ENCODE measurements around the gene DUSP1.

Gene DUSP1

DNA sequence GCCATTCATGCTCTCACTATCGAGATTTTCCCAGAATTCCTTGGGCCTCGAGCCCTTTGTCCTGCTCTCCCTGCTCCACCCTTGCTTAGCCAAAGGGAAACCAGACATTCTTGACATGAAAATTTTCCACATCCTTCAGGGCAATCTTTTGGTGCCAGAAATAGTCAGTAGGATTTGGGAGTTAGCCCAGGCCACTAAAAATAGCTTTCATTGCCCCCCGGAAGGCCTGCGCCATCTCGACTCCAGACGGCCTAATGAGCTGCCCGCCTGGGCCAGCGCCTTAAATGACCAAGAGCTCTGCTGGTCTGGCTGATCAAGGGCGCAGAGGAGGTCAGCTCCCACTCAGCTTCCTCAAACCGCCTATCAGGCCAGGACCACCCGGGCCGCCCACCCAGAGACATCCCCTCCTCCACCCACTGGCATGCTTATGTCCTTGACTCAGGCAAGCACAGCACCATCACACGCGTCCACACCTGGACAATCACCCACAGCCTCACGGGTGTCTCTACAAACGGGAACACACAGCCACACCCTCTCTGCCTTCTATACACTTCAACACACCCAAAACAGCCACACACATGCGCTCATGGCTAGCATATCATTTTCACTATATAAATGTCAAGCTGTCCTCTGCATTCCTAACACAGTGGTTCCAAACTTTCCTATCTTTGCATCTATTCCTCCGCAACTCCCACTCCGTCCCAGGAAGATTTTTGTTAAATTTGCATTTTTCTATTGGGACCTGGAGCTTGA is 20.9 kb downstream of the DUSP1 start:
- no peak overlapping the region for H3K4me3 Mint-ChIP-seq
- H3K9me3 Mint-ChIP-seq, result peaks cover 5% of the 10 kb centered on the region
- H3K36me3 Mint-ChIP-seq (ENCODE audit: low read depth), result no peaks in the 10 kb centered on the region
- H3K4me1 Mint-ChIP-seq (ENCODE audit: low read depth), result no peaks in the 10 kb centered on the region
- H3K27ac Mint-ChIP-seq, result no peak overlapping the region
- peaks cover 4% of the 10 kb centered on the region for H3K27me3 Mint-ChIP-seq (ENCODE audit: low read depth)

DNA sequence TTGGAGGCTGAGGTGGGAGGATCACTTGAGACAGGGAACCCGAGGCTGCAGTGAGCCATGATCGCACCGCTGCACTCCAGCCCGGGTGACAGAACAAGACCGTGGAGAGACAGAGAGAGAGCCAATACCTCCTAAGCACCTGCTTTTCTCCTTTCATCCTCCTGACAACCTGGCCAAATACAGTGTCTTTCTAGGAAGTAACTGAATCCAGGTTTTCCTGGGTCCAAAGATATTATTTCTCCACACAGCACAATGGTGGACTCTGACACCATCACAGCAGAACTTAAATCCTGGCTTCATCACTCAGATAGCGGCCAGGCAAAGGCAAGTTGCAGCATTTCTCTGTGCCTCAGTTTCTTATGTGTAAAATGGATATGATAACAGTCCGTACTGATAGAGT is 21.9 kb downstream of the DUSP1 start:
- Mint-ChIP-seq H3K27ac (no peak overlapping the region), H3K4me3 (no peak overlapping the region), H3K36me3 (ENCODE audit: low read depth) (no peaks in the 10 kb centered on the region), H3K27me3 (ENCODE audit: low read depth) (peaks cover 4% of the 10 kb centered on the region), H3K9me3 (peaks cover 5% of the 10 kb centered on the region), H3K4me1 (ENCODE audit: low read depth) (no peaks in the 10 kb centered on the region)

DNA sequence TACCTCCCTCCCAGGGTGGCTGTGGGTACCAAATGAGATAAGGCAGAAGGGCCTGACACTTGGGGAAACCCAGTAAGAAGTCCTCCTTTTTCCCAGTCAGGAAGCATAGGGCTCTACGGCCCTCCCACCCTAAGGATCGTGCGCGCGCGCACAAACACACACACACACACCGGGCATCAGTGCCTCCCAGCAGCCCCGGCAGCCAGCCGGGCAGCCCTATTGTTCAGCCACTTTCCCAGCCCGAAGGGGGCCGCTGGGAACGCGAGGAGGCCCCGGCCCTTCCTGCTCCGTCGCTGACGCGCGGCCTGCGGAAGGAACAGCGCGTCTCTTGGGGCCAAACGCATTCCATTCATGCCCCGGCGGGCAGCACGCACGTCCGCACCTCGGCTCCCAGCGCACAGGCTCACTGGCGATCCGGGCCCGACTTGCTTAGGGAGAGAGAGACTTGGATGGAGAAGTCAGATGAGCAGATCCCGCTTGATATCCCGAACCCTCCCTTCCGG is 22.6 kb downstream of the DUSP1 start:
- Mint-ChIP-seq H3K4me3 (no peak overlapping the region), H3K27me3 (ENCODE audit: low read depth) (peaks cover under 1% of the 10 kb centered on the region), H3K4me1 (ENCODE audit: low read depth) (no peaks in the 10 kb centered on the region), H3K27ac (no peak overlapping the region), H3K9me3 (peaks cover 5% of the 10 kb centered on the region), H3K36me3 (ENCODE audit: low read depth) (no peaks in the 10 kb centered on the region)

DNA sequence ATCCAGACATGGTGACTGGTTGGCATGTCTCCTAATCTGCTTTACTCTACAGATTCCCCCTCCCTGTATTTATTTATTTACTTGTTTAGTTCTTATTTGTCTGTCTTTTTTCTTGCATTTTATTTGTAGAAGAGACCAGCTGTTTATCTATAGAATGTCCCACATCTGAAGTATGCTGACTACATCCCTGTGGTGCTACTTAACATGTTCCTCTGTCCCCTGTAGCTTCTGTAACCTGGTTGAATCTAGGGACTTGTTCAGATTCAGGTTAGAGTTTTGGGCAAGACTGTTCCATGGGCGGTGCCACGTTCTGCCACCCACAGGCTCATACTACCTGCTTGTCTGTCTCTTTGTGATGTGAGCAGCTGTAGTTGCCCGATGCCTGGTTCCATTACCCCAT is 23.5 kb downstream of the DUSP1 start:
- H3K27ac Mint-ChIP-seq, result no peak overlapping the region
- no peaks in the 10 kb centered on the region for H3K36me3 Mint-ChIP-seq (ENCODE audit: low read depth)
- H3K27me3 Mint-ChIP-seq (ENCODE audit: low read depth), result no peaks in the 10 kb centered on the region
- peaks cover 5% of the 10 kb centered on the region for H3K9me3 Mint-ChIP-seq
- H3K4me1 Mint-ChIP-seq (ENCODE audit: low read depth), result no peaks in the 10 kb centered on the region
- H3K4me3 Mint-ChIP-seq, result no peak overlapping the region

DNA sequence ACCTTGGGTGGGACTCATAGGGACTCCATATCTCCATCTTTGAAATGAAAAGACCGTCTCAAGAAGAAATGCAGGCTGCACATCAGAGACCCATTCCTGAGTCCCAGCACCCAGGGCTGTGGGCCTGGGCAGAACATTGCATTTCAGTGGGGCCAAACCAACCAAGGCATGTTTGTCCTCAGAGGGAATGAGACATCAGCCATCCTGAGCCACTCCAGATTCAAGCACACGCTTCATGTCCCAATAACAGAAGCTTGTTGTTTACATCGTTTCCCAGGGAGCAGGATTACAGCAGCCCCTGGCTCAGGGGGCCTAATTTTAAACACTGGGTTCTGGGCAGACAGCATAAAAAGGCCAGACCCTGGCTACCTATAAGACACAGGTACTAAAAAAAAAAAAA is 24.3 kb downstream of the DUSP1 start:
- H3K4me3 Mint-ChIP-seq, result no peak overlapping the region
- H3K36me3 Mint-ChIP-seq (ENCODE audit: low read depth), result no peaks in the 10 kb centered on the region
- peaks cover 5% of the 10 kb centered on the region for H3K9me3 Mint-ChIP-seq
- no peak overlapping the region for H3K27ac Mint-ChIP-seq
- H3K27me3 Mint-ChIP-seq (ENCODE audit: low read depth), result no peaks in the 10 kb centered on the region
- no peaks in the 10 kb centered on the region for H3K4me1 Mint-ChIP-seq (ENCODE audit: low read depth)

DNA sequence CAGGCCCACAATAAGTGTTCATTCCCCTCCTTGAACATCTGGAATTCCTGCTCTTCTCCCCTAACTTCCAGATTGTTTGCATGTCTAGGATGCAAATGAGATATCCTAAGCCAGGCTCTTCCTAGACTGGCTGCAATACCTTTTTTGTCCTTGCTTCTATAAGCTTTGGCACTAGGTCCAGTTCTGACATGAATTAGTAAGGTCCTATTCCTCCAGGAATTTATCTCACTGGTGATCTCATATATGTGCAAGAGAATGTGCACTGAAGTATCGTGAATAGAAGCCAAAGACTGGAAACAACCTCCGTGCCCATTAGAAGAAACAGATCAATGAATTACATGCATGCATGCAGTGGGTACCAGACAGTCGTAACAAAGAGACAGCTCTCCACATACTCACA is 25.2 kb downstream of the DUSP1 start:
- H3K27me3 Mint-ChIP-seq (ENCODE audit: low read depth), result peaks cover 3% of the 10 kb centered on the region
- H3K4me3 Mint-ChIP-seq, result no peak overlapping the region
- H3K9me3 Mint-ChIP-seq, result peaks cover 5% of the 10 kb centered on the region
- no peaks in the 10 kb centered on the region for H3K4me1 Mint-ChIP-seq (ENCODE audit: low read depth)
- H3K27ac Mint-ChIP-seq, result no peak overlapping the region
- H3K36me3 Mint-ChIP-seq (ENCODE audit: low read depth), result peaks cover 2% of the 10 kb centered on the region

DNA sequence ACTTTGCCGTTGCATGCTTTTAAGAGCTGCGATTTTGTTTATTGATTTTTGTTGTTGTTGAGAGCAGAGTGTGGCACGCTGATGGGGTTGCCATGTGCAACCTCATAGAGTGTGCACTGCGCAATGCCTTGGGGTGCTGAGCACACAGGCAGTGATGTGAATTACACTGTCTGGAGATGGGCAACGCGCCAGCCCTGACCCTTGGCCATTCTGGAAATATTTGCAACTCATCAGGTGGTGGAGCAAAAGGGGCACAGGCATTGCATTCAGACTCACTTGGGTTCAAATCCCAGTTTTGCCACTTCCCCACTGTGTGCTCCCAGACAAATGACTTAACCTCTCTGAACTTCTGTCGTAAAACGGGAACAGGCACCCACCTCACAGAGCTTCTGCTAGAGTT is 25.6 kb downstream of the DUSP1 start:
- H3K27me3 Mint-ChIP-seq (ENCODE audit: low read depth), result peaks cover 3% of the 10 kb centered on the region
- H3K36me3 Mint-ChIP-seq (ENCODE audit: low read depth), result peaks cover 2% of the 10 kb centered on the region
- H3K4me1 Mint-ChIP-seq (ENCODE audit: low read depth), result no peaks in the 10 kb centered on the region
- peaks cover 5% of the 10 kb centered on the region for H3K9me3 Mint-ChIP-seq
- no peak overlapping the region for H3K4me3 Mint-ChIP-seq
- no peak overlapping the region for H3K27ac Mint-ChIP-seq

DNA sequence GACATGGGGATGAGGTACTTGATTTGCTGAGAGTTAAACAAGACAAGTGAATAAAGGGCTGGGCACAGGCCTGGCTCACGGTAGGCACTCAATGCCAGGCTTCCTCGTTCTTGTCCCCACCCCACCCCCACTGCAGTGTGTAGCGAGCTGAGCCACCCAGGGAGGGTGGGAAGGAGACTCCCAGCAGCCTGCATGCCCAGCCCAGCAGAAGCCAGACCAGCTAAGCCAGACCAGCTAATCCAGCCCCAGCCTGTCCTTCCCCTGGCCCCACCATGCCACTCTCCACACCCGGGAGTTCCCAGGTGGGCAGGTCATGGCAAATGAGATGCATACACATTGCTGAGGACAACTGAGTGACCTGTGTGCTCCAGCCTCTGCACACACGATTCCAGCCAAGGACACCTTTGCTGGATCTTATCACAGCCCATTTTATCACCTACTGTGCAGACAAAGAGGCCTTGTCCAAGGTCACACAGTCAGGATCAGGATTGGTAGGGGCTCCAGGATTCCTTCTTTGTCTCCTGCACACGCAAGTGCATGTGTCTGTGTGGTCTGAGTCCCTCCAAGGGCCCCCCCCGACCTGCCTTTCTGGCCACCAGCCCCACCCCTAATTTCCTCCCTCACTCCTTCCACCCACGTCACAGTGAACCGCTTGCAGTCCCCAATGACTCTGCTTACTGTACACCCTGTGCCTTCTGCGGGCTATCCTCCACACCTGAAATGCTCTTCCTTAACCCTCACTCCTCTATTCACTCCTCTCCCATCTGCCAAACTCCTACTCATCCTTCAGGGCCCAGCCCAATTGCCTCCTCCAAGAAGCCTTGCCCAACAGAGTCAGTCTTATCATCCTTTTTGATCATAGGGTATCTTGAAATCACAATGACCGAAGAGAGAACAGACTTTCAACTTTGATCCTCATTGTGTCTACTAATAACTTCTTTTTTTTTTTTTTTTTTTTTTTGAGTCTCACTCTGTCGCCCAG is 26.6 kb downstream of the DUSP1 start:
- Mint-ChIP-seq H3K27ac (no peak overlapping the region), H3K4me3 (no peak overlapping the region), H3K4me1 (ENCODE audit: low read depth) (no peaks in the 10 kb centered on the region), H3K9me3 (peaks cover 5% of the 10 kb centered on the region), H3K36me3 (ENCODE audit: low read depth) (peaks cover 2% of the 10 kb centered on the region), H3K27me3 (ENCODE audit: low read depth) (peaks cover 3% of the 10 kb centered on the region)

DNA sequence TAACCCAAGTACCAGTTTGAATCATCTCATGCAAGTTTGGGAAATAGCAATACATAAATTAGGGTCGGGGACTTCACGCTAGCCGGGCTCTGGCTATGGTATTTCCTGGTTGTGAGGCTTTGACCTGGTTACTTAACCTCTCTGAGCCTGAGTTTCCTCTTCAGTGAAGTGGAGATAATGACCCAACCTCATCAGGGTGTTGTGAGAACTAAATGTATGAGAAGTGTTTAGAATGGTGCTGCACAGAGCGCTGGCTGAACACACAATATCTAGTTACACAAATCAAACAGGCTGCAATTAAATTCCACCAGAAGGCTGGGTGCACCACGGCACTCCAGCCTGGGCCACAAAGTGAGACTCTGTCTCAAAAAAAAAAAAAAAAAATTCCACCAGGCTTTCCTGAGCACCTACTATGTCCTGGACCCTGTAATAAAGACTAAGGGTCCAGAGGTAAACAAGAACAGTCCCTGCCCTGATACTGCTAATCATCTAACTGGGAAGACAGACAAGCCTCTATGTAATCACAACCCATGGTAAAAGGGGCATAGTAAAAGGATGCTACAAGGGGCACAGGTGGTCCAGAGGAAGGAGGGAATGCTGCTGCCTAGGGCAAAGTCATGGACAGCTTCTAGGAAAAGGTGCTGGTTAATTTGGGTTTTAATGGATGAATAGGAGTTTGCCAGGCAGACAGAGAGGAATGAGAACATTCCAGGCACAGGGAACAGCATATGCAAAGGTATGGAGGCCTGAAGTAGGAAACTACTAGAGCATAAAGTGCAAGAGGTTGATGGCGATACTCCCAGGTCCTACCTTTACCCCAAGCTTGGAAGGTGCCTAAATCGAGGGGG is 27.7 kb downstream of the DUSP1 start:
- H3K4me3 Mint-ChIP-seq, result no peak overlapping the region
- H3K4me1 Mint-ChIP-seq (ENCODE audit: low read depth), result no peaks in the 10 kb centered on the region
- H3K36me3 Mint-ChIP-seq (ENCODE audit: low read depth), result peaks cover 2% of the 10 kb centered on the region
- peaks cover 5% of the 10 kb centered on the region for H3K9me3 Mint-ChIP-seq
- H3K27ac Mint-ChIP-seq, result no peak overlapping the region
- peaks cover 3% of the 10 kb centered on the region for H3K27me3 Mint-ChIP-seq (ENCODE audit: low read depth)

DNA sequence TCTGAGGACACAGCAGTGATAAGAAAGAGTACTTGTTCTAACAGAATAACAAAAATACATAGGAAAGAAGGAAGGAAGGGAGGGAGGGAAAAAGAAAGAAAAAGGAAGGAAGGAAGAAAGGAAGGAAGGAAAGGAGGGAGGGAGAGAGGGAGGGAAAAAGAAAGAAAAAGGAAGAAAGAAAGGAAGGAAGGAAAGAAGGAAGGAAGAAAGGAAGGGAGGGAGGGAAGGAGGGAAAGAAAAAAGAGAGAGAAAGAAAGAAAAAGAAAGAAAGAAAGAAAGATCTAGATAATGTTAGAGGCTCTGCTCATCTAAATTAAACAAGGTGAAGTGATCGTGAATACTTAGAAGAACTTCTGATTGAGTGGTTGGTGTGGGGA is 29.8 kb downstream of the DUSP1 start:
- Mint-ChIP-seq H3K9me3 (no peaks in the 10 kb centered on the region), H3K27ac (no peak overlapping the region), H3K4me1 (ENCODE audit: low read depth) (no peaks in the 10 kb centered on the region), H3K27me3 (ENCODE audit: low read depth) (peaks cover 3% of the 10 kb centered on the region), H3K4me3 (no peak overlapping the region), H3K36me3 (ENCODE audit: low read depth) (peaks cover 2% of the 10 kb centered on the region)

DNA sequence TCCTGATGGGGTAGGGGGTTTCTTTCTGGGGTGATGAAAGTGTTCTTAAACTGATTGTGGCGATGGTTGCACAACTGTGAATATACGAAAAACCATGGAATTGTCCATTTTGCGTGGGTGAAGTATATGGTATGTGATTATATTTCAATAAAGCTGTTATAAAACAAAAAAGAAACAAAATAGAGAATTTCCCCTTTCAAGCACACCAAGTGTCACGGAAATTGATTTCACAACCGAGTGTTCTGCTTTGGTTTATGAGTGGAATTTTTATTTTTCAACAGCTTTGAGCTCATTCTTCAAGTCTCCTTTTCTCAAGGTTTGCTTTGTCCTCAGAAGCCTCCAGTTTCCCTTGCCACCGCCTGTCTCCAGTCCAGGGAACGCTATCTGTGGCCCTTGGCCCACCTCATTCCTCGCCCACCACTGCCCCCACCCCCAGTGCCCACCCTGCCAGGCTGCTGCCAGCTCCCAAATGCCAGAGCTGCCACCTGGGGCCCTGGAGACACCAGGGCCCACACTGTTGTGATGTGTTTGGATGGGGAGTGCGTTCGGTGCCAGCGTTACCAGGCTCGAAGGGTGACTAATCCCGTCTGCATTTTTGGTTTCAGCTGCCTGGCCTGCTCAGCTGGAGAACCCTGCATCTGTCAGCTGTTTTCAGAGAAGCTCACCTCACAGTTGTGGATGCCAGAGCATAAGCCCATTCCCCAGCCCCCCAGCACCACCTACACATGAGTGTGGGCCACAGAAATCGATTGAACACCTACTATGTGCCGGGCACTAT is 30.4 kb downstream of the DUSP1 start:
- Mint-ChIP-seq H3K36me3 (ENCODE audit: low read depth) (peaks cover 2% of the 10 kb centered on the region), H3K27ac (no peak overlapping the region), H3K27me3 (ENCODE audit: low read depth) (peaks cover 3% of the 10 kb centered on the region)

DNA sequence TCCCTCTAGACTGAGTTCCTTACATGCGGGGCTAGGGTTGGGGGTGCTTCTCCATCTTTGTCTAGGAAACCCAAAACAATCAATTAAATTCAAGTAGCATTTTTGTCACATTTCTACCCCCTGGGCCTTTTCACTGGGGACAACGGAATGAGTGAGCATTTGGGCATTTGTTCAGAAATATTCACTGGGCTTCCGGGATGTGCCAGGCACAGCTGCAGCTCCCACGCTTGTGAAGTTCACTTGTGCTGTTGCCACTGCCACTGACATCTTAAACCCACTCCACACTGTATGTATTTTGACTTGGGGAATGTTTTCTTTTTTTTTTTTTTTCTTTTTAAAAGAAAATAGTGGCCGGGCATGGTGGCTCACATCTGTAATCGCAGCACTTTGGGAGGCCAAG is 31.6 kb downstream of the DUSP1 start:
- no peaks in the 10 kb centered on the region for H3K9me3 Mint-ChIP-seq
- H3K4me1 Mint-ChIP-seq (ENCODE audit: low read depth), result no peaks in the 10 kb centered on the region
- H3K4me3 Mint-ChIP-seq, result no peak overlapping the region
- no peak overlapping the region for H3K27ac Mint-ChIP-seq
- H3K27me3 Mint-ChIP-seq (ENCODE audit: low read depth), result peaks cover 3% of the 10 kb centered on the region
- H3K36me3 Mint-ChIP-seq (ENCODE audit: low read depth), result peaks cover 2% of the 10 kb centered on the region

More for the DNA sequence above, 30.4 kb downstream of the DUSP1 start:
- Mint-ChIP-seq H3K4me3 (no peak overlapping the region), H3K9me3 (no peaks in the 10 kb centered on the region), H3K4me1 (ENCODE audit: low read depth) (no peaks in the 10 kb centered on the region)

DNA sequence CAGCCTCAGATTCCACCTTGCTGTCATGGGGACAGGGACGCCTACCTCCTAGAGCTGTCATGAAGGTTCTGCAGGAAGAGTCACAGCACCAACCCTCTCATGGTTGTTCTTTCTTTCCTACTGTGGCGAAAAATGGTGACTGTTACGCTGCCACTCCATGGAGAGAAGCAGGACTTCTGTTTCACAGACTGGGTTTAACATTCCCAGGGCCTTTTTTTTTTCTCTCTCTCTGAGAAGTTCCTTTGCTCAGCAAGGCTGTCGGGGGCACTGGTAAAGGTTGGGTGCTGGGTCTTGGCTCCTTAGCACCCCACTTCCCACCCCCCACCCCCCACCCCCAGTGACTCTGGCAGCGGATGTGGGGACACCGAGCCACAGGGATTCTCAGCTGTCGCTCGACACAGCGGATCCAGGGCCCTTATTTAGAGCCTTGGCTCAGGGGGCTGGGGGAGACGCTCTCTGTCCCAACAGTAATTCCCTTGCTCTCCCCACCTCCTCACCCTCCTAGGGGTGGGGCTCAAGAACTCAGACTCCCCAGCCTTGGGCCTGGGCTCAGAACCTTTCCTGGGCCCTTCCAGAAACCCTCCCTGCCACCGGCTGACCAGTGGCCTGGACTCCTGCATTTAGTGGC is 34.4 kb downstream of the DUSP1 start:
- H3K9me3 Mint-ChIP-seq, result no peaks in the 10 kb centered on the region
- peaks cover 3% of the 10 kb centered on the region for H3K27me3 Mint-ChIP-seq (ENCODE audit: low read depth)
- peaks cover 2% of the 10 kb centered on the region for H3K36me3 Mint-ChIP-seq (ENCODE audit: low read depth)
- H3K4me1 Mint-ChIP-seq (ENCODE audit: low read depth), result no peaks in the 10 kb centered on the region
- no peak overlapping the region for H3K27ac Mint-ChIP-seq
- no peak overlapping the region for H3K4me3 Mint-ChIP-seq

All from T-helper 1 cell treated with Interleukin-12 subunit alpha and Interleukin-12 subunit beta and Interleukin-4 antibody, amounts not matched to agents 30 μg/mL and 1 μg/mL, for 36 hours (primary cell).